H9 (cell line): ENCODE data around the gene PDCL3. TPM values are rescaled to one million over a fixed set of nuclear protein-coding genes. Genes with fewer than 3 reads are reported as not detected.

Source experiments
- DNase-seq: peaks from one replicate; pipeline ENCODE4 v3.0.0-alpha.2; 2017
- H2AFZ ChIP-seq: one replicate; pipeline ENCODE4 v1.6.1; 2013; ENCODE audit warnings: mild to moderate bottlenecking, low read length, control low read depth, moderate library complexity
- H2AK5ac ChIP-seq: 2 replicates; pipeline ENCODE4 v1.6.1; 2013; ENCODE audit warnings: low read length, control low read depth, mixed read lengths; ENCODE audit not compliant: insufficient read length
- H2BK120ac ChIP-seq: one replicate; pipeline ENCODE4 v1.6.1; 2013; ENCODE audit warnings: low read depth, mild to moderate bottlenecking, low read length, control low read depth, inconsistent platforms; ENCODE audit not compliant: poor library complexity, severe bottlenecking
- H2BK12ac ChIP-seq: 2 replicates; pipeline ENCODE4 v1.6.1; 2013; ENCODE audit warnings: low read length, control low read depth, mixed read lengths, low read depth; ENCODE audit not compliant: insufficient read length
- H2BK15ac ChIP-seq: 2 replicates; pipeline ENCODE4 v1.6.1; 2013; ENCODE audit warnings: low read depth, low read length, control low read depth
- H2BK20ac ChIP-seq: one replicate; pipeline ENCODE4 v1.6.1; 2013; ENCODE audit warnings: low read depth, mild to moderate bottlenecking, low read length, control low read depth, inconsistent platforms; ENCODE audit not compliant: poor library complexity, severe bottlenecking
- H2BK5ac ChIP-seq: 2 replicates; pipeline ENCODE4 v1.6.1; 2013; ENCODE audit warnings: low read length, control low read depth, mixed read lengths; ENCODE audit not compliant: insufficient read length
- H3K14ac ChIP-seq: 2 replicates; pipeline ENCODE4 v1.6.1; 2013; ENCODE audit warnings: low read length, control low read depth; ENCODE audit not compliant: insufficient read depth
- H3K18ac ChIP-seq: 2 replicates; pipeline ENCODE4 v1.6.1; 2013; ENCODE audit warnings: low read depth, mild to moderate bottlenecking, mixed read lengths, low read length, control low read depth; ENCODE audit not compliant: insufficient read length
- H3K23ac ChIP-seq: 2 replicates; pipeline ENCODE4 v1.6.1; 2013; ENCODE audit warnings: low read length, control low read depth, mixed read lengths, low read depth; ENCODE audit not compliant: insufficient read length
- H3K23me2 ChIP-seq: 2 replicates; pipeline ENCODE4 v1.6.1; 2013; ENCODE audit warnings: low read depth, mild to moderate bottlenecking, mixed read lengths, low read length, control low read depth; ENCODE audit not compliant: insufficient read length, poor library complexity, severe bottlenecking
- H3K27ac ChIP-seq: 2 replicates; pipeline ENCODE4 v1.5.1; 2013; ENCODE audit warnings: low read length, control low read depth, mixed read lengths, low read depth; ENCODE audit not compliant: insufficient read length
- H3K27me3 ChIP-seq: 2 replicates; pipeline ENCODE4 v1.6.1; 2013; ENCODE audit warnings: low read length, control low read depth, inconsistent platforms; ENCODE audit not compliant: insufficient read depth
- H3K4ac ChIP-seq: 2 replicates; pipeline ENCODE4 v1.6.1; 2013; ENCODE audit warnings: low read depth, mild to moderate bottlenecking, control low read depth, inconsistent platforms, low read length, moderate library complexity
- H3K4me1 ChIP-seq: 2 replicates; pipeline ENCODE4 v1.6.1; 2013; ENCODE audit warnings: low read length, control low read depth, inconsistent platforms; ENCODE audit not compliant: insufficient read depth
- H3K4me2 ChIP-seq: 2 replicates; pipeline ENCODE4 v1.6.1; 2013; ENCODE audit warnings: low read length, control low read depth, mixed read lengths; ENCODE audit not compliant: insufficient read length, insufficient read depth
- H3K56ac ChIP-seq: 2 replicates; pipeline ENCODE4 v1.6.1; 2013; ENCODE audit warnings: low read depth, mild to moderate bottlenecking, mixed read lengths, low read length, control low read depth; ENCODE audit not compliant: insufficient read length
- H3K79me1 ChIP-seq: 2 replicates; pipeline ENCODE4 v1.6.1; 2013; ENCODE audit warnings: low read depth, mild to moderate bottlenecking, moderate library complexity, low read length, control low read depth, inconsistent platforms; ENCODE audit not compliant: insufficient read depth, poor library complexity, severe bottlenecking
- H3K79me2 ChIP-seq: 2 replicates; pipeline ENCODE4 v1.6.1; 2013; ENCODE audit warnings: low read length, control low read depth, inconsistent platforms; ENCODE audit not compliant: insufficient read depth
- H3K9ac ChIP-seq: 2 replicates; pipeline ENCODE4 v1.6.1; 2013; ENCODE audit warnings: low read length, control low read depth, mixed read lengths; ENCODE audit not compliant: insufficient read length; ENCODE audit errors: extremely low read depth
- H3K9me3 ChIP-seq: one replicate; pipeline ENCODE4 v1.6.1; 2013; ENCODE audit warnings: low read depth, low read length, inconsistent platforms; ENCODE audit not compliant: control insufficient read depth
- H3T11ph ChIP-seq: one replicate; pipeline ENCODE4 v1.6.1; 2013; ENCODE audit warnings: mild to moderate bottlenecking, low read length, control low read depth, inconsistent platforms
- H4K20me1 ChIP-seq: one replicate; pipeline ENCODE4 v1.6.1; 2013; ENCODE audit not compliant: control insufficient read depth, insufficient read length, insufficient read depth
- H4K5ac ChIP-seq: 2 replicates; pipeline ENCODE4 v1.6.1; 2013; ENCODE audit warnings: low read depth, mild to moderate bottlenecking, mixed read lengths, low read length, control low read depth; ENCODE audit not compliant: insufficient read length
- H4K8ac ChIP-seq: replicated peaks from 2 replicates; pipeline ENCODE4 v1.6.1; 2013; ENCODE audit warnings: low read length, control low read depth, mixed read lengths, low read depth; ENCODE audit not compliant: insufficient read length
- H4K91ac ChIP-seq: 2 replicates; pipeline ENCODE4 v1.6.1; 2013; ENCODE audit warnings: low read depth, mild to moderate bottlenecking, moderate library complexity, mixed read lengths, low read length, control low read depth; ENCODE audit not compliant: insufficient read length
- H3K27ac Mint-ChIP-seq, 3 experiments: 2 replicates in 2 of 3; 3 replicates in 1 of 3; pipeline ENCODE4 v1.8.0; 2020 to 2021; ENCODE audit warnings: mixed read lengths in 3 of 3, mild to moderate bottlenecking in 1 of 3, moderate library complexity in 1 of 3
- H3K27me3 Mint-ChIP-seq: 2 replicates; pipeline ENCODE4 v1.8.0; 2021; ENCODE audit warnings: low read depth, mild to moderate bottlenecking, moderate library complexity, mixed read lengths
- H3K36me3 Mint-ChIP-seq, 3 experiments: 2 replicates in 2 of 3; 3 replicates in 1 of 3; pipeline ENCODE4 v1.8.0; 2020 to 2021; ENCODE audit warnings: low read depth in 3 of 3, mixed read lengths in 3 of 3; ENCODE audit not compliant: insufficient read depth in 1 of 3
- H3K4me1 Mint-ChIP-seq, 2 experiments: 2 replicates each; pipeline ENCODE4 v1.8.0; 2020; ENCODE audit warnings: mixed read lengths in 2 of 2
- H3K4me3 Mint-ChIP-seq, 2 experiments: 2 replicates in 1 of 2; 3 replicates in 1 of 2; pipeline ENCODE4 v1.8.0; 2020 to 2021; ENCODE audit warnings: mild to moderate bottlenecking in 2 of 2, mixed read lengths in 2 of 2, moderate library complexity in 1 of 2
- H3K9me3 Mint-ChIP-seq, 2 experiments: 2 replicates in 1 of 2; 3 replicates in 1 of 2; pipeline ENCODE4 v1.8.0; 2020; ENCODE audit warnings: mild to moderate bottlenecking in 2 of 2, mixed read lengths in 2 of 2, moderate library complexity in 1 of 2
- CTCF ChIP-seq: fragments of 200-600 bp; sonication (generic); conservative IDR thresholded peaks from 3 replicates; pipeline ENCODE4 v1.8.0; 2021; ENCODE audit warnings: antibody characterized with exemption, mild to moderate bottlenecking
- WGBS: extraction: QIAGEN DNeasy Blood & Tissue Kit; methylation state at CpG from one replicate; pipeline ENCODE4 v1.1.7; 2013; ENCODE audit warnings: missing lambda C conversion rate, low lambda C conversion rate, mixed read lengths; ENCODE audit not compliant: insufficient read length; ENCODE audit errors: extremely low coverage; 5-methylcytosine and 5-hydroxymethylcytosine counted together
- total RNA-seq: library from RNA; stranded (reverse); gene quantifications from 2 replicates; pipeline ENCODE4 v1.2.1, GENCODE V29; 2021

PDCL3 gene
- total RNA-seq, 1 experiment from 2014 or later = 39.4 TPM

DNA sequence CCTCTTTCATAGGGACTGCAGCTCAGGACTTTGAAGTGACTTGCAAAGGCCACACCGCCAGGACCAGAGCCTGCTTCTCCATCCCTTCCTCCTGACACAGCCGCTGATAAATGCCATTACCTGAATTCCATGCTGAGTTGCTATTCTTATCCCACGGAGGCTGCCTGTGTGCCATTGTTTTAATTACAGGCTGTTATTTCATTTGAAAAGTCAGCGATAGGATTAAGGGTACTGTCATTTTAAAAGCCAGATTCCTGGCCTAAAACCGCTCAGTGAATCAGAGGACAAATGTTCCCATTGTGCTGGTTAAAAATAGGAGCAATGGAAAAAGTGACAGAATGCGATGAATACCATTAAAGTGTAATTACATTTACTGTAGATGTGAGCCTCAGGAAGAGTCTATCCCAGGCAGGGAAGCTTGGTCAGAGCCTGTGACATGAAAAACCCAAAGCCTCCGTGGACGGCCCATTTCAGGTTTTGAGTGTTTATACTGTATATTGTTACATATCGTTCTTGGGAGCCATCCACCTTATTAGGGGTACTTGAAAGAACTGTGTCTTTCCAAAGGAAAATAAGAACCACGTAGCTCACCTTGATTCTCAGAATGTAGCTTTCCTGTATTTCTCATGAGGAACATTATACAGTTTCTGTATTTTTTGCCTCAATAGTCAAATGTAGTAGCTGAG is 41.3 kb downstream of the PDCL3 start:
- Histone ChIP-seq H2AFZ (no peak overlapping the region), H2BK15ac (no peak overlapping the region), H2BK120ac (no peak overlapping the region), H2AK5ac (no peak overlapping the region), H3K79me1 (no peaks in the 10 kb centered on the region), H3T11ph (no peak overlapping the region), H3K4ac (no peak overlapping the region), H2BK20ac (no peak overlapping the region), H3K9me3 (no peaks in the 10 kb centered on the region), H3K23ac (no peak overlapping the region), H3K27ac (no peak overlapping the region), H3K18ac (no peak overlapping the region), H3K4me2 (no peak overlapping the region), H4K91ac (no peak overlapping the region), H3K27me3 (no peaks in the 10 kb centered on the region), H4K8ac (no peak overlapping the region), H2BK5ac (no peak overlapping the region), H4K20me1 (no peaks in the 10 kb centered on the region), H3K23me2 (no peaks in the 10 kb centered on the region), H3K79me2 (no peaks in the 10 kb centered on the region), H3K4me1 (peaks cover 3% of the 10 kb centered on the region; the same call in 1 of the 2 replicates), H3K14ac (no peak overlapping the region), H4K5ac (no peak overlapping the region), H2BK12ac (no peak overlapping the region), H3K9ac (no peak overlapping the region), H3K56ac (no peak overlapping the region)
- H3K36me3 Mint-ChIP-seq = no peaks in the 10 kb centered on the region
- H3K27me3 Mint-ChIP-seq = no peaks in the 10 kb centered on the region; the same call in 1 of the 2 replicates
- peaks cover 0 to 3% of the 10 kb centered on the region in 2 experiments; a peak in 1 of 5 replicates for H3K9me3 Mint-ChIP-seq
- no peak for DNase-seq
- no peak overlapping the region; a peak in 1 of 7 replicates for H3K27ac Mint-ChIP-seq
- TF ChIP-seq CTCF = no peak
- WGBS = no CpG with 5 or more reads among the region's 10 CpGs
- peaks cover 24 to 29% of the 10 kb centered on the region in 2 experiments for H3K4me1 Mint-ChIP-seq
- H3K4me3 Mint-ChIP-seq = no peak overlapping the region; a peak in 1 of 5 replicates
